Skin epidermis (tissue), 12 donors: ENCODE measurements around the gene HPS4.

Experiments
- H3K27ac ChIP-seq, 21 experiments: fragments of 200-600 bp; sonication (generic) in 11 of 21; one replicate each; pipeline ENCODE4 v1.5.0; 2020; ENCODE audit warnings: mild to moderate bottlenecking in 3 of 21, inconsistent platforms in 2 of 21, moderate library complexity in 2 of 21
- H3K4me3 ChIP-seq, 7 experiments: fragments of 200-600 bp; sonication (generic) in 2 of 7; one replicate each; pipeline ENCODE4 v1.5.0; 2020; ENCODE audit warnings: inconsistent platforms in 2 of 7, mild to moderate bottlenecking in 2 of 7, moderate library complexity in 1 of 7

The HPS4 gene

DNA sequence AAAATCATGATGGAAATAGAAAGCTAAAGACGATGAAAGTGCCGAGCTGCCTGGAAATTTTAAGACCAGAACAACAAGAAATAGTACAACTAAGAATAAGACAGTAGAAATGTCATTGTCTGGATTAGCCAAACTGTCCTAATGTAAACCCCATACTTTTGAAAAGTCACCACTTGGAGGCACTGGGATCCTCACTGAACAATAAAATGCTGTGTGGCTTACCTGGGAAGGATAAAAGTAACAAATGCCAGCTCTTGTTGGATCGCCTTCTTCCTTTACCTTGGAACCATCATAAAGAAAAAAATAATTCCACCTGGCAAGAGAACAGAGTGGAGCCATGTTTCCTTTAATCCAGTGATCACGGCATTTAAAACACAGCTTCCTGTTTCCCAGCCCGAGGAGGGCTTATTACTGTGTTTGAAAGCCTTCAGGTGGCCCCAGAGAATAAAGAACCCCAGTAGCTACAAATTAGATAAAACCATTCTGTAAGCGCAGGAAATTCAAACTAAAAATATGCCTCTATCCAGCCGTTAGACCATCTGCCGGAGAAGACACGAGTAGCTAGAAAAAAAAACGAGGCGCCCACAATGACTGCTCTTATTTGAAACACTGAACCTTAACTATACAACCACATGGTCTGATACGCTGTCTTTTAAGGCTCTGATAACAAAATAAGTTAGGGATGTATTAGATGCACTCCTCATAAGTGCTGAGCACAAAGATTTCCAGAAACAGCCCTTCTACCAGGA lies 4.4 kb downstream of the HPS4 start:
- Histone ChIP-seq H3K27ac (peak overlapping the region in 19 of 21 experiments; percentile 17 to 99 (median 63)), H3K4me3 (peak overlapping the region in 5 of 7 experiments; percentile 2 to 24 (median 6))

DNA sequence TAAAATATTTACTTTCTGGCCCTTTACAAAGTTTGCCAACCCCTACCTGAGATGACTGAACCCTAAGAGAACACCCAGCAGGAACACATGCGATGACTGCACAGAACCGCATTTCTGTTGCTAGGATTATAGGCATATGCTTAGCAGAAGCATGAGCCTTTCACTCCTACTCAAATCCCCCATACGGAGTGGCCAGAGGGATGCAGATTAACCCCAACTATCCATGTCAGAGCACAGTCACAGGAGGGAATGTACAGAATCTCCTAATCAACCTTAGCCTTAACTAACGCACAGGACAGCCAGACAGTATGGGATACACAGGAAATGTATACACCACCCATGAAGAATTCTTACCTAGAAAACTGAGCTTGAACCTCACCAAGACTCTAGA lies 6.2 kb downstream of the HPS4 start:
- no peak overlapping the region for H3K27ac ChIP-seq
- no peak overlapping the region for H3K4me3 ChIP-seq

DNA sequence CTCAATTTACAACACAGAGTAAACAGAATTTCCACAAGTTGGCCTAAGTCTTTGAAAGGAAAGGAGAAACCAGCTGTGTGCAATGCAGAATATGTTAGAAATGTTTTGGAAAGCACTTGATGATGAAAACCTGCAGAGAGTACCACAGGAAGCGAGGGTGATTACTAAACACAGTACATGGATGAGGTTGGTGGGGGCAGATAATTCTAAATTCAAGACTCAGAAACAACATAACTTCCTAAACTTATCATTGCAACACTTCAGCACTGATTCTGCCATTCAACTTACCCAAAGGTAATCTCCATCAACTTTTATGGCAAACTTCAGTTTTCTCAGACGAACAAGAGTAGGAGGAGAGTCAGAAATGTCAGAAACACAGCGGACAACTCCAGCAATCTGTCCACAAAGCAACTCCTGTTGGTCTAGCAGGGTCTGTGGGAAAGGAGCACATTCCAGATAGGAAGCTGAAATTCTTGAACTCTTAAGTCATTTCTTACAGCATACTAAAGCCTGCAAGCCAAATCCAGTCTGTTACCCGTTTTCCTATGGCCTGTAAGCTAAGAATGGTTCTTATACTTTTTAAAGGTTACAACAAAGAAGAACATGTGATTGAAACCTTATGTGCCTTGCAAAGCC lies 6.8 kb downstream of the HPS4 start:
- Histone ChIP-seq H3K27ac (no peak overlapping the region), H3K4me3 (no peak overlapping the region)

DNA sequence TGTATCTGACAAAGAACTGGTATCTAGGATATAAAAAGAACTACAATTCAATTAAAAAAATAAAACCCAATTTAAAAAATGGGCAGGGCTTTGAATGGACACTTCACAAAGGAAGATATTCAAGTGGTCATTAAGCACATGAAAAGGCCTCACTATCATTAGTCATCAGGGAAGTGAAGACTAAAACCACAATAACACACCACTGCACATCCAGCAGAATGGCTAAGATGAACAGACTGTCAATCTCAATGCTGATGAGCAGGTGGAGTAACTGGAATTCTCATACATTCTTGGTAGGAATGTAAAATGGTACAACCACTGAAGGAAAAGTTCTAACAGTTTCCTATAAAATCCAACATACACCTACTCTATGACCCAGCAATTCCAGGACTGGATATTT lies 8.9 kb downstream of the HPS4 start:
- Histone ChIP-seq H3K4me3 (no peak overlapping the region), H3K27ac (no peak overlapping the region)

DNA sequence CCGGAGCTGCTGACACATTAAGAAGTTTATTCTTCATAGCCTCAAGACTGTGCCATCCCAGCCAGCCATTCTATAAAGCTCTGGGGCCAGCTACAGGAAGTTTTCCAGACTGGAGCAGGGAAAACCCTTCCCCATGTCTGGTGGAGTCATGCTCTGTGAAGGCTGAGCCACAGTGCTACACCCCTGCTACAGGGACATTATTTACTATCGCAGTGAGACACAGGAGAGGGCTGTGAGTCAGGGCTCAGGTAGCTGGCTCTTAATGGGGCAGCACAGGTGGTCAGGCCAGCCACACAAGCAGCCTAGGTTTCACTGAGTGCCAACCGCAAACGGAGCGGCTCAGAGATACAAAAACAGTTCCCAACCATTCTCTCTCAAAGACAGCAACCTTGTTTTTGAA lies 12.1 kb downstream of the HPS4 start:
- H3K27ac ChIP-seq = peak overlapping the region in 5 of 21 experiments; percentile 29 to 65 (median 42)
- H3K4me3 ChIP-seq = no peak overlapping the region

DNA sequence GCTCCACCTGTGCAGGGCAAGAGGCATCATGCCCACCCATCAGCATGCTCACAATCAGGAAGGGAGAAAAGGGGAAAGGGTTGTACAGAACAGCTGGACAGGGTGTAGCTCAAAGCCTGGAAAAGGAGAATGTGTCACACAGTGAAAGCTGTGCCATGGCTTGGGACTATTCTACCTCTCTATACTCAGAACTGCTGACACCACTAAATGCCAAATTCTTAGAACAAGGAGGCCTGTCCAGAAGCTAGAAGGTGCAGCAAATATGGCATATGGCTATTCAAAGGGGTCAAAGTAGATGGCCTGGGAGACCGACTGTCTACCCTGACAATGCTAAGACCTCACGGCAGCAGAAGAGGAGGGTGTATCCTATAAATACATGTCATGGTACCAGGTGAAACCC lies 12.8 kb downstream of the HPS4 start:
- H3K27ac ChIP-seq = peak overlapping the region in 4 of 21 experiments; percentile 27 to 53 (median 40)
- no peak overlapping the region for H3K4me3 ChIP-seq

DNA sequence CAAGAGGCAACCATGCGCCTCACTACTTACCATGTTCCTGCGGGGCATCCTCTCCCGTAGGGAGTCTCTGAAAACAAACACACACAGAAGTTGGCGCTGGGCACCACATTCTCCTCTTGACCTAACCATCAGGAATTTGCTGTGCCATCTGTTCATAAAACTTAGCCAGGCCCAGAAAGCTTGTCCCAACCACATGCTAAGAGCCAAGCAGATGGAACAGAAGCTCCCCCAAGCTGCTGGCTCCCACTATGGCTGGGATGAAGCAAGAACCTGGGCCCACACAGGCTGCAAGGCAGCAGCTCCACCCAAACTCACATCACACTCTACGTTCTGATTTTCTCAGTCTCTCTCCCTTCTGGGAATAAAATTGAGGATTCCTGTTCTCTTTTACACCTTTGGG lies 17.4 kb downstream of the HPS4 start:
- Histone ChIP-seq H3K4me3 (no peak overlapping the region), H3K27ac (no peak overlapping the region)

DNA sequence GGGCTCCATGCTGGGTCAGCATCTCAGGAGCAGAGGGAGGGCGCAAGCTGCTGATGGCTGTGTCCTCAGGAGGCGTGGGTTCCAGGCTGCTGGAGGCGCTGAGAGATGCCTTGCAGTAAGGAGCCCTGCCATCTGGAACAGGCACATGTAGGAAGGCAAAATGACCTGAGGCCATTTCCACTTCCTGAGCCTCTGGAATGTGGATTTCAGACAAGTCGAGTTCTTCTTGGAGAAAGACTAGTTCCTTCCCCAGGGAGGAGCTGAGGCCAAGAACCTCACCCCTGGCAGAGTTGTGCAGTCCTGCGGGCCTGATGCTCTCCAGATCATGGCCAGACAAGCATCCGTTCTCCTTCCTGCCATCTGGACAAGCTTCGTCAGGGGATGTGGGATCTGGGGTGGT lies 19.3 kb downstream of the HPS4 start:
- Histone ChIP-seq H3K4me3 (no peak overlapping the region), H3K27ac (peak overlapping the region in 2 of 21 experiments; percentile 14 to 60)

DNA sequence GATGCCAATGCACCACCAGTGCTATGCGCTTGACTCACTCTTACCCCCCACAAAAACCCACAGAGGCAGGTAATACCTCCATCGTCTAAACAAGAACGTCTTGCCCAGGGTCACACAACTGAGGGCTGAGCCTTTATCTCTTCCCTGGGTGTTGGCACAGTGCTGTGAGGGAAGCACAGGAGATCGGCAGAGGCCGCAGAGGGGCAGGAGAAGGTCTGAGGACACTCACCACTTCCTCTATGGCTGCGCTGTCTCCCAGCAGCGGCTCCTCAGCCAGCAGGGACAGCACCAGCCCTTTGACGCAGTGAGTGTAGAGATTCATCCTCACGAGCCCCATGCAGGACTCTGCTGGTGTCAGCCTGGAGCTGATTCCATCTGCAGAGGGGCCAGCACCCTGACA lies 19.9 kb downstream of the HPS4 start:
- H3K4me3 ChIP-seq = no peak overlapping the region
- H3K27ac ChIP-seq = peak overlapping the region in 2 of 21 experiments; percentile 7 to 60

DNA sequence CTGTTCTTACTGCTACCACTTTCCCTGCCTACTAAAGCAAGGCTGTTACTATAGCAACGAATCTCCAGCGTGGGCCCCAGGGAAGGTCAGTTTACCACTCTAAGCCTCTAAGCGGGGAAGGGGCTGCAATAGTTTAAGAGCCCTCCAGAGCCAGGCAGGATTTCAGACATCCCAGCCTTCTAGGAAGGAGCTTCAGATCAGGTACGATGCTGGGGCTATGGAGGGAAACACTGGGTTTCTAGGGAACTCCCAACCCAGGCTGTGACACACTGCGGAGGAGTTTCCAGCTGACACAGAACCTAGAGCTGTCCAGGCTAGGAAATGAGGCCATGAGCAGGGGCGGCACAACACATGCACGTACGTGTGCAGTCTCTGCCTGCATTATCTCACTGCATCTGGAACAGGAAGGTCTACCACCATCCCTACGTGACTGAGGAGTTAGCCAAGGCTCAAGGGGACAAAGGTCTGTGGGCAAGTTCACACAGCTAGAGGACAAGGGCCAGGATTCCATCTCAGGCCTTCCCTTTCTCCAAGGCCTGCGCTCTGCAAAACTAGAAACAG lies 20.4 kb downstream of the HPS4 start:
- Histone ChIP-seq H3K4me3 (no peak overlapping the region), H3K27ac (peak overlapping the region in 2 of 21 experiments; percentile 7 to 60)

DNA sequence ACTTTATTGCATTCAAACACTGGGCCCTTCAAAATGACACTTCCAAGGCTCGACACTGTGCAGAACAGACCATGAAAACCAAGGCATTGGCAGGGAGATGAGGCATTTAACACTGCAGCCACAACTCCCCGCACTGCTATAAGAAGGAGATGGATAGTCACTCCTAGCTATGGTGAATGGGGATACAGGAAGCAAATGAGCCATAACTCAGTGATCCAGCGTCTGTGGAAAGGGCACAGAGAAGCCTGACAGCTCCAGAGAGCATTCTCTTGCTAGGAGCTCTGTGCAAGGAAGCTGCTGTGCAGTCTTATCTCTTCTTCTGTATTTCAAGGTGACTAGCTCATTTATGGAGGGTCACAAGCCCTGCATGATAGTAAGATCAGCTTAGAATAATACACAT lies 20.9 kb downstream of the HPS4 start:
- Histone ChIP-seq H3K4me3 (no peak overlapping the region), H3K27ac (no peak overlapping the region)

DNA sequence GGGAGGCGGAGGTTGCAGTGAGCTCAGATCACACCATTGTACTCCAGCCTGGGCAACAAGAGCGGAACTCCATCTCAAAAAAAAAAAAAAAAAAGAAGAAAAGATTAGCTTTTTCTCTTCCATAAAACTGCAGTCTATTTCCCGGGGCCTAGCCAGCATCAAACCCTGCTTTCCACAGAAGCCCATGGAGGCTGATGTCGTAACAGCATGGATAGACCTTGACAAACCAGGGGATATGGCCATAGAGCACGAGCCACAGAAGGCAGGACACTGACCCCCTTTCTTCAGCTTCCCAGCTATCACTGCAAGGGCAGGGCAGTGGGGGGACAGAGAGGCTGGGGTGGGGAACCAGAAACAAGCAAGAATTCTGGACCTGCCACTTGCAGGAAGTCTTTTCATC lies 21.5 kb downstream of the HPS4 start:
- Histone ChIP-seq H3K27ac (no peak overlapping the region), H3K4me3 (no peak overlapping the region)

DNA sequence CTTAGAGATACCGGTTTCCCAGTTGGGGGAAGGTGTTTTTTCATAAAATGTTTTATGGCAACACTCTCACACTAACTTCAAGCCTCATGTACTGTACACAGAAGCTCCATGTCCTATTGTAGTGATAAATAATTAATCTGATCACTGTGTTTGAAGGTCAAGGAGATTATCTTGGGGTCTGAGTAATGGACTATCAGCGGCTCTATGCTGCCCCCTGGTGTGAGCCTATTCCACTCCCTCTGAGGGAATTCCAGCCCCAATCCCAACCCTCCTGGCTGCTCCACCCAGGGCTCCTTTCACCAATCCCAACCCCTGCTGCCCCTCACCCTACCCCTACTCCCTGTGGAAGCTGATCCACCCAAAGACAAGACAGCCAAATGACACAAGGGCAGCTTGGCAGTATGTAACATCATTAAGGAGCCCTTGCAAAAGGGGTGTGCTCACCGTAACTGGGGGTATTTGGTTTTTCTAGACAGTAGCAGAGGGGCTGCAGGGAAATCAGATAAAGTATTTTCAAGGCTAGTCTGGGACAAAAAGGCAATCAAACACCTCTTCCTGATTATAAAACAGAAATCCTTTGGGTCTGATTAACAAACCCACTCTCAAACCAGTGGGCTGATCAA lies 22.3 kb downstream of the HPS4 start:
- no peak overlapping the region for H3K4me3 ChIP-seq
- H3K27ac ChIP-seq = no peak overlapping the region

DNA sequence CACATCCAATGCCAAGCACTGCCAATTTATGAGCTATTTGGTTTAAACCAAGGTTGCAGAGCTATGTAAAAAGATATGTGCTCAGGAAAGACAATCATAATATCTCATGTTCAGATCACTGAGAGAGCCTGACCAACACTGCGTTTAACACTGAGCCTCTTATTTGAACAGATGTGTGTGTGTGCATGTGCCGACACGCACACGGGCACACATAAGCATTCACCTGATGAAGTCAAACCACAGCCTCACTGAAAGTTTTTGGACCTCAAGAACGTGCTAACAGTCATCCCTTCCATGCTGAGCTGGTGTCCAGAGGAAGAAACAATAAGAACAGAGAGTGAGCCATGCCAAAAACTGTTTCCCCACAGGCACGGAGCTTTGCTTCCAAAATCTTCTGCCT lies 23.4 kb downstream of the HPS4 start:
- Histone ChIP-seq H3K4me3 (no peak overlapping the region), H3K27ac (no peak overlapping the region)

DNA sequence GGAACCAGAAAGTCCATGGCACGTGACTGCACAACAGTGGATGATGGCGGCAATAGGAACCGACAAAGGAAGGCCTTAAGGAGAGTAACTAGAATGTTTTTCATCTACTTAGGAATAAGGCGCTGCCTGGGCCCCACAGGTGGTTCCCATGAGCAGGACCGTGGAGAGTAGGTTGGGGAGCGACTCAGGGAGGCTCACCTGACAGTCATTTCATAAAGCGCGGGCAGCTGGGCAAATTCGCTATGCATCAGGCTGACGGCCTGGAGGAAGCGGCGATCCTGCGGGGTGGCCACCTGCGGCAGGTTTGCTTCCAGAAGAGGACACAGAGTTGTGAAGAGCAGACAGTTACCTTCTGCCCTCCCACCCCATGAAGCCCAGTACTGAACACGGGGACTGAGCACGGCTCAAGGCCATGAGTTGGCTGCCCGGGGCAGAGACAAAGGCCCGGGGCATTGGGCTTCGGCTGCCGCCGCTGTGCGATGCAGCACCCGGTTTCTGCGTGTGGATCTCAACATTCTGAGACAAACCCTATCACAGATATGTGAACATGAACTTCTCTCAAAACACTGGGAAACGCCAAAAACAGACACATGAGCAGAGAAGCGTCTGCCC lies 25.8 kb downstream of the HPS4 start:
- H3K4me3 ChIP-seq = no peak overlapping the region
- no peak overlapping the region for H3K27ac ChIP-seq

DNA sequence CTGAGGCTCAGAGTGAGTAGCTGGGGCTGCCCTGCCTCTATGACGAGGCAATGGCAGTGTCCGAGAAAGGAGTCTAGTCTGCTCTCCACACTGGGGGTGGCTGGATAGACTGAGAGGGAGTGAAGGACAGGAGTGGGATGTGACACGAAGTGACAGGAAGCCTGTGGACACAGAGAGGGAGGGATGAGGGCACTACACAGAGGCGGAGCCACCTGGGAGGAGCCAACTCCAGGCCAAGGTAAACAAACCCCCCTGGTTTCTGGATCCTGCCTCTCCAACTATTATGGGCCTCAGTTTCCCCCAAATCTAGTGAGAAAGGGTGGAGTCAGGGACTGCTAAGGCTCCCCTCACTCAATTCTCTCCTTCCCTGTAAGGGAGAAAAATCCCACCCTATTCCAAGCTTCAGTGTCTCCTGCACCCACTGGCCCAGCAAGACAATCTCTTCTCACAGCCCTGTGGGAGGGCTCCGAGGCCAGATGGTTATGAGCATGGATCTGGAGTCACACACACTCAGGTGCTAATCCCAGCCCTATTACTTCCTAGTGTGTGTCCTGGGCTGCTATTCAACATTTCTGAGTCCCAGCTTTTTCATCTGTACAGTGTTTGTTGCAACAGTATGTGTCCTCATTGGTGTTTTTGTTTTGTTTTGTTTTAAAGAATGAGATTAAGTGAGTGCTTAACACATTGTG lies 29.6 kb downstream of the HPS4 start:
- no peak overlapping the region for H3K4me3 ChIP-seq
- H3K27ac ChIP-seq = no peak overlapping the region

DNA sequence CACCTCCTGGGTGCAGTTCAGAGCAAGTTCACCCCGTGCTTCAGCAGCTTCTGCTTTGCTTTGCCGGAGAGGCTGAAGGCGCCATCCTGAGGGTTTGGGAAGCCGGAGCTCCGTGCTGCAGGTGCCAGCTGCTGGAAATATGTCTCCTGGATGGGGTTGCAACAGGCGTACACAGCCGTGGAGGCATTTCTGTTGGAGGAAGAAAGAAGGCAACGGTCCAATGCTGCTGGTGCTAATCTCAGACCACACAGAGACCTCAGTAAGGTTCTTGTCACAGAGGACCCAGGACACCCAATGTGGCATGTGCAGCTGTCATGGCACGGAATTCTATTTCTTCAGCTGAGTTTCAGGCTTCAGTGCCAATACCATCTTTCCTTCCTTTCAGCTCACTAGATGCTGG lies 30.4 kb downstream of the HPS4 start:
- Histone ChIP-seq H3K27ac (no peak overlapping the region), H3K4me3 (no peak overlapping the region)

DNA sequence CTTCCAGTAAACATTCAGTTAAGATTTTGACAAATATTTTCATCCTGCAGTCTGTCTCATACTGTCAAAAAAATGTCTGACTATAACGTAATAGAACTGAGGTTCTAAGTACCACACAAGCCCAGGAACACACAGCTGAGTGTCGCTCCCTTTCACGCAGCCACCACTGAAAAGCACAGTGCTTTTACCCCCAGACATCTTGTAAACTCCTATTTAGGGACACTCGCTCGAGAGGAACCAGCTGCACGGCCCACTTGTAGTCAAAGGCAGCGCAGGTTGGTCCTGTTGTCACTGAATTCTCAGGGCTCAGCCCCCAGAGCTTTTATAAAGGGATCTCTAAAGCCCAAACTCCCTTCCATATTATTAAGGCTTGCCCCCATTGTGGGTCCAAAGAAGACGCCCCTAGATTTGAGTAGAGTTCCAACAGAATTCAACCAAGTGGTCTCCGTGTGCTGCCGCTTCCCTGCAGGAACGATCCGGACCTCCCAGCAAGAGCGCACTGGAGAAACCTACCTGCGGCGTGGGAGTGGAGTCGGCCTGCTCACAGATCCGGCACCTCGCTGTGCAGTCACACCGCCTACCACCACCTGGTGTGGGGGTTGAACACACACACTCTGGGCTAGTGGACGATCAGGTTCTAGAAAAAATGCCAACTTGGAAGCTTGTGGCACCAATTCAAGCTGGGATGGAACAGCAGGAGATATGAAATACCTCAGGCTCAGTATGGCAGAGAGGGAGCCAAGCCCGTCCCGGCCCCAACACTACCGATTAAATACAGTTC lies 31.2 kb downstream of the HPS4 start:
- H3K27ac ChIP-seq = no peak overlapping the region
- H3K4me3 ChIP-seq = no peak overlapping the region
